Measurements from ENCODE around the gene SMPDL3A. TPM values are rescaled to one million over a fixed set of nuclear protein-coding genes. Genes with fewer than 3 reads are reported as not detected.

Gene SMPDL3A
- total and polyA plus RNA-seq, 5 experiments from 2014 or later: 0.21 TPM; not detected in 4

DNA sequence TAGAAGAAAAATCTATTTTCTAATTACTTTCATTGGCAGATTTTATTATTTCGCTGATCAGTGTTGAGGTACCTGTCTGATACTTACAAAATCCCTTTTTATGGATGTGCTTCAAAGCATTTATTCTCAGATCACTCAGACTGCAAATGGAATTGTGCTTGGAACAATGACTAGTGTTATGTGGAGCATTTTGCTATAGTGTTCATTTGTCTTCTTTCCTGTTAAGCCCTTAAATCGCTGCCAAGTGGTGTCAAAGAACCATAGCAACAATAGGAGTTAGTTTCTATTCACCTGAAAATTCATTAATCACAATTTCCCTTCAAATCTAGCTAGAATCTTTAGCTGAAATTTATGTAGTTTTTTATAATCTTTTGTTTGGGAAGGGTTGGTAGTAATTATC lies 29.8 kb downstream of the SMPDL3A start:
- POLR2A ChIA-PET: no interaction called here
- H3K27ac Mint-ChIP-seq: no peak overlapping the region
- H3K4me3 Mint-ChIP-seq: no peak overlapping the region
- H3K27me3 Mint-ChIP-seq: peaks cover 0 to 14% (median 5%) of the 10 kb centered on the region in 5 donors
- H3K4me1 Mint-ChIP-seq: no peaks in the 10 kb centered on the region
- H3K36me3 Mint-ChIP-seq: no peaks in the 10 kb centered on the region
- no peaks in the 10 kb centered on the region for H3K9me3 Mint-ChIP-seq
- DNase-seq (no peak), ATAC-seq (no peak)

DNA sequence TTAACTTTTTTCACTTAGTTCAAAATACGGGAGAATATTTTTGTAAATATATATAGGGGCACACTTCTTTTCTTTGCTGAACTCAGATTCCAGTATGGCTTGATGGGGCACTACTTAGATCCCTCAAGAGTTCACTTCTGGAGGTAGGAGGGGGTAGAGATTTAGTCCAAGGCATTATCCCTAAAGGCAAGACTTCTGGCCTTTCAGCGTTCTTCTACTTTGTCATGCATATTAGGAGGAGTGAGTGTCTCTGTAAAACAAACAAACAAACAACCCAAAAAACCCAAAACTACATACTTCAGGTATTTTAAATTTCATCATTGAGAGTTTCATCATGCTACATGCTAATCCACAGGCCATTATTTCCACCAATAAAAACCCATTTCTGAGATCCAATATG lies 32.0 kb downstream of the SMPDL3A start:
- DNase-seq (no peak), ATAC-seq (no peak)
- Mint-ChIP-seq H3K27me3 (peaks cover 2 to 14% (median 5%) of the 10 kb centered on the region in 5 donors), H3K9me3 (no peaks in the 10 kb centered on the region), H3K4me1 (no peaks in the 10 kb centered on the region), H3K36me3 (no peaks in the 10 kb centered on the region), H3K27ac (no peak overlapping the region), H3K4me3 (no peak overlapping the region)
- POLR2A ChIA-PET: no interaction called here

DNA sequence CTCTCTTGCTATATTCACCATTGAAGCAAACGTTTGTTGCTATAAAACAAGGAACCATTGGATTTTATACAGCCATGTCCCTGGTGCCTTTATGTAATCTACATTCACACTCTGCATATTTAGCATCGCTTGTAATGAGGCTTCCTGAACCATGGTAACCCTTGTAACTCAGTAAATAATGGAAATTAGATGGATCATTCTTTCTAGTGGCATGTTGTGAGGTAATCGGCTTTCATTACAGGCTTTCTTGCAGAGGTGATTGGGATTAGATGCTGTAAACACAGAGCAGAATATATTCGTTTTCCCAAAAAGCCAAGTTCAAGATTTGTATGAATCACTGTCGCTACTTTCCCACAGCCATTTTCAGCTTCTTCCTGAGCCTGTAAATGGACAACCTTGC lies 36.1 kb downstream of the SMPDL3A start:
- Mint-ChIP-seq H3K27me3 (peaks cover 2 to 9% (median 4%) of the 10 kb centered on the region in 5 donors), H3K9me3 (no peaks in the 10 kb centered on the region), H3K27ac (no peak overlapping the region), H3K4me1 (no peaks in the 10 kb centered on the region), H3K36me3 (no peaks in the 10 kb centered on the region), H3K4me3 (no peak overlapping the region)
- POLR2A ChIA-PET: no interaction called here
- ATAC-seq: no peak
- no peak for DNase-seq

DNA sequence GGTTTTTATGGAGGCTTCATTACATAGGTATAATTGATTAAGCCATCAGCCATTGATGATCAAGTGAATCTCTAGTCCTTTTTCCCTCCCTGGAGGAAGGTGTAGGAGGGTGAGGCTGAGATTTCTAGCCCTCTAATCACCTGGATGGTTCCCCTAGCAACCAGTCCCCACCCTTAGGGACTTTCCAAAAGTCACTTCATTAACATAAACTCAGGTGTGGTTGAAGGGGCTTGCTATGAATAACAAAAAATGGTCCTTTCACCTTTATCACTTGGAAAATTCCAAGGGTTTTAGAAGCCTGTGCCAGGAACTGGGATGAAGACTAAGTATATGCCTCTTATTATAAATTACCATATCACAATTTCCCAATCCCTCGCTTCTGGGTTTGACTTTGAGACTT lies 40.4 kb downstream of the SMPDL3A start:
- Mint-ChIP-seq H3K9me3 (no peaks in the 10 kb centered on the region), H3K27me3 (peaks cover 0 to 15% (median 4%) of the 10 kb centered on the region in 5 donors), H3K27ac (no peak overlapping the region), H3K4me3 (no peak overlapping the region), H3K4me1 (no peaks in the 10 kb centered on the region), H3K36me3 (no peaks in the 10 kb centered on the region)
- POLR2A ChIA-PET: no interaction called here
- DNase-seq (no peak), ATAC-seq (no peak)

DNA sequence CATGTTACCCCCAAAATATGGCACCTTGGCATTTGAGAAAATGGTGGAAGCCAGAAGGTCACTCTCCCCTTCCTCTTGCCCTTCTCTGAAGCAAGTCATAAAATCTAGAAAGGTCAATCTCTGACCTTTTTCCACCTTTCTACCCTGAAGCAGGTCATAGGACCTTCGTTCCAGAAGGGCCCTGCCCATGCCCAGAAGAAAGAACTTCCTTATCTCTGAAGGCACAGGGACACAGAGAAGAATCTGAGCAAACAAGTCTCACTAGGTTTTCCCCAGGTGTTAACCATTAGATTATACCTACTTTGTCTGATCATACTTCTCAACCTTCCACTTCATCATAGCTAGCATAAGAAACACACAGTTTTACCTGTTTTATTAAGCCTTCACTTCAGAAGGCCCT lies 42.5 kb downstream of the SMPDL3A start:
- POLR2A ChIA-PET: no interaction called here
- Mint-ChIP-seq H3K4me3 (no peak overlapping the region), H3K36me3 (no peaks in the 10 kb centered on the region), H3K4me1 (no peaks in the 10 kb centered on the region), H3K27me3 (peaks cover 2 to 21% (median 7%) of the 10 kb centered on the region in 5 donors), H3K27ac (no peak overlapping the region), H3K9me3 (no peaks in the 10 kb centered on the region)
- no peak for DNase-seq
- no peak for ATAC-seq

DNA sequence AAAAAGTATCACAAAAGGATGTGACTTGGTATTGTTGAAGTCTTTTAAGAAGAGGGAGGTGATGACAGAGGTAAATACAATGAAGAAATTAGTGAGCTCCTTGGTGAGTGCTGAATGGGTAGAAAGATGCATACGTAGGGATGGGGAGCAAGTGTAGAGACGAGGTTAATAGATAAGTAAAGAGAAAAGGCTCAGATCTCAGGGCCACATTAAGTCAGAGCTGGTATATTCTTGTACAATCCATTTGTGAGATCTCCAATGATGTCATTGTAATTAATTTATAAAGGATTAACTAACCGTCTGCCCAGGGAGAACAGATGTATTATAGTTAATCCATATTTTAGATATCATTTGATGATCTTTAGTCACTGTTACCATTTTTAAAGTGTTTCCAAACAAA lies 43.4 kb downstream of the SMPDL3A start:
- Mint-ChIP-seq H3K27me3 (peaks cover 3 to 23% (median 7%) of the 10 kb centered on the region in 5 donors), H3K4me3 (no peak overlapping the region), H3K36me3 (no peaks in the 10 kb centered on the region), H3K27ac (no peak overlapping the region), H3K9me3 (no peaks in the 10 kb centered on the region), H3K4me1 (no peaks in the 10 kb centered on the region)
- no peak for DNase-seq
- POLR2A ChIA-PET: no interaction called here
- no peak for ATAC-seq

DNA sequence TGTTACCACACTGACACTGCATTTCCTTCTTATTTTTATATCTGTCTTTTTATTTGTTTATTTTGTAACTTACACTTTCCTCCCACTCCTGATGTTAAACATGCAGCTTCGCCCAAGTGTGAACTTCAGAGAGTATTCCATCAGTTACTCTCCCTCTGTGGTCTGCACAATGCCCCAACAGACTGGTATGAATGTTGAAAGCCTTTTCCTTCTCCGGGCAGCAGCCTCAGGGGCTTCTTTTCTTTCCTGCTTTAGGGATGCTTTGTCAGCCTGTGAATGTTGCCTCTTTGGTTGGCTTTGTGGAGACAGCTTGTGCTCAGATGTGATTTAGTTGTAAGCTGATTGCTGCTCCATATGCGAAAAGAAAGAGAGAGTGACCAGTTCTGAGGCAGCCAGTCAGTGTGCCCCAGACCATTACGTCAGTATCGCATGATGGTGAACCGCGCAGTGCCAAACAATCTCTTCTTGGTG lies 44.0 kb downstream of the SMPDL3A start:
- peaks cover 3 to 23% (median 7%) of the 10 kb centered on the region in 5 donors for H3K27me3 Mint-ChIP-seq
- ATAC-seq (no peak), DNase-seq (no peak)
- no peak overlapping the region for H3K27ac Mint-ChIP-seq
- H3K4me3 Mint-ChIP-seq: no peak overlapping the region
- H3K36me3 Mint-ChIP-seq: no peaks in the 10 kb centered on the region
- POLR2A ChIA-PET: no interaction called here
- no peaks in the 10 kb centered on the region for H3K4me1 Mint-ChIP-seq
- no peaks in the 10 kb centered on the region for H3K9me3 Mint-ChIP-seq

DNA sequence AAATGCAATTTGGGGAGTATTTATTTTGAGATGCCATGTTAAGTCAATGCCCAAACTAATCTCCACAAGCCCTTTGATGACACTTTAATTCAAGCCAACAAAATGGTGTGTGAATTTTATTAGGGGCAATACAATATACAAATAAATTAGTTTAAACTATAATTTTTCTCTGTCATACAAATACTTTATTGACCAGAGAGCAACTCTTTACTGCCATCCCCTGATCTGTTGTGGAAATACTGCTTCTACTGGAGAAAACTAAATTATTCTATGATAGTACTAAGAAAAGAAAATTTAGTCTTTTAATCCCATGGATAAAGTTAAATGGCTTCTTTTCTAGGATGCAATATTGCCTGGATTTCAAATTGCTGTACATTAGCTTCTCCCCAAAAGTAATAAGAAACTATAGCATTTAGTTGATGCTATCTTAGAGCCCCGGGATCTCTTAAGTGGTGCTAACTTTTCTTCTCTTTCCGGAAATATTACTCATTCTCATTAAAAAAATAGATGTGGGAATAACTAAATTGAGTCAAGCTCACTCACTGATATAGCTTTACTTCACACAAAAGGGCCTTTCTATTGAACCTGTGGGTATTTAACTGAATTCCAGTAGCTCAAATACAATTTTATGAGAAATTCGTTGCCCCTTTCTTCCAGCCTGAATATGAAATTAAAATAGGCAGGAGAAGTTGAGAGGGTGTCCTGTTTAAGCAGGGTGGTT lies 49.2 kb downstream of the SMPDL3A start:
- Mint-ChIP-seq H3K9me3 (no peaks in the 10 kb centered on the region), H3K27ac (no peak overlapping the region), H3K27me3 (peaks cover 9 to 35% (median 16%) of the 10 kb centered on the region in 5 donors), H3K4me1 (no peaks in the 10 kb centered on the region), H3K36me3 (no peaks in the 10 kb centered on the region), H3K4me3 (no peak overlapping the region)
- DNase-seq: no peak
- POLR2A ChIA-PET: no interaction called here
- no peak for ATAC-seq

DNA sequence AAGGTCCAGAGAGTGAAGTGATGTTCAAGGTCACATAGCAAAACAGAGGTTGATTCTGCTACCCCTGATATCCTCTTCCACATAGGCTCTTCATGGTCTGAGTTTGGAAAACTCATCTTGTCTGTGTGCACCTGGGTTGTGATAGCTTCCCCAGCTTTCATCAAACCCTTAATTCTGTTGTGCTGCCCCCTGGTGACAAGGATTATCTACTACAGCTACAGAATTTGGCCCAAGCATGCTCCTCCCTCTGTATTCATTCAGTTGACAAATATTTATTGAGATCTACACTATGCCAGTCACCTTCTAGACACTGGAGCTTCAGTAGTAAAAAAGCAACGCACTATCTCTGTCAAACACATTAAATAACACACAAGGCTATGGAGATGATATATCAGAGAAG lies 50.4 kb downstream of the SMPDL3A start:
- ATAC-seq (peak; percentile 43 to 52), DNase-seq (peak; percentile 7 to 70 (median 40))
- no peaks in the 10 kb centered on the region for H3K4me1 Mint-ChIP-seq
- H3K27me3 Mint-ChIP-seq: peaks cover 9 to 32% (median 14%) of the 10 kb centered on the region in 5 donors
- H3K27ac Mint-ChIP-seq: no peak overlapping the region
- no peaks in the 10 kb centered on the region for H3K36me3 Mint-ChIP-seq
- H3K9me3 Mint-ChIP-seq: no peaks in the 10 kb centered on the region
- POLR2A ChIA-PET: no interaction called here
- H3K4me3 Mint-ChIP-seq: no peak overlapping the region

DNA sequence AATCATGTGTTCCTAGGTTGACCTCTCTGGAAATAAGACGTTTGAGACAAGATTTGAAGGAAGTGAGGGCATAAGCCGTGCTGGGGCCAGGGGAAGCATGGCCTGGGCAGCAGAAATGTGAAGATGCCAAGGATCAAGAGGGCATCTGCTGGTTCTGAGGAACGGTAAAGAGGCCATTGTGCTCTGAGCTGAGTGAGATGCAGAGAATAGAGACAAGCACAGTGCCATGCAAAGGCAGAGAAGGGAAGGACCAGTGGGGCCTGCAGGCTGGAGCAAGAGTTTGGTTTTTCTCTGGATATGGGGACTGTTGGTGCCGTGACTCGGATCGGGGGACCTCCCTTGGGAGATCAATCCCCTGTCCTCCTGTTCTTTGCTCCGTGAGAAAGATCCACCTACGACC lies 50.8 kb downstream of the SMPDL3A start:
- Mint-ChIP-seq H3K4me1 (no peaks in the 10 kb centered on the region), H3K9me3 (no peaks in the 10 kb centered on the region), H3K4me3 (no peak overlapping the region), H3K27me3 (peaks cover 9 to 32% (median 14%) of the 10 kb centered on the region in 5 donors), H3K36me3 (no peaks in the 10 kb centered on the region), H3K27ac (no peak overlapping the region)
- ATAC-seq: no peak
- POLR2A ChIA-PET: no interaction called here
- no peak for DNase-seq

DNA sequence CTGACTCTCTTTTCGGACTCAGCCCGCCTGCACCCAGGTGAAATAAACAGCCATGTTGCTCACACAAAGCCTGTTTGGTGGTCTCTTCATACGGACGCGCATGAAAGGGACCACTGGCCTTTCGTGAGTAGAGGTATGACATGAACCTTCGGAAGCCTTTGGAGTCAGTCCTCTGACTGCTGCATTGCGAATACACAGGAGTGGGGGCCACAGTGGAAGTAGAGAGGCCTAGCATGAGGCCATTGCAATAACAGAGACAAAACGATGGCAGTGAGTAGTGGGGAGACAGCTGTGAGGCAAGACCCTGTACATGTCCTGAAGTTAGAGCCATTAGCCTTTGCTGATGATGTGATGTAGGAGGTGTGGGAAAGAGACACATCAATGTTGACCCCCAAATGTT lies 56.4 kb downstream of the SMPDL3A start:
- Mint-ChIP-seq H3K36me3 (no peaks in the 10 kb centered on the region), H3K4me3 (no peak overlapping the region), H3K27ac (no peak overlapping the region), H3K9me3 (peaks cover 0 to 2% (median 0%) of the 10 kb centered on the region in 9 donors), H3K4me1 (no peaks in the 10 kb centered on the region), H3K27me3 (peaks cover 0 to 9% (median 5%) of the 10 kb centered on the region in 5 donors)
- POLR2A ChIA-PET: no interaction called here
- no peak for DNase-seq
- ATAC-seq: no peak

DNA sequence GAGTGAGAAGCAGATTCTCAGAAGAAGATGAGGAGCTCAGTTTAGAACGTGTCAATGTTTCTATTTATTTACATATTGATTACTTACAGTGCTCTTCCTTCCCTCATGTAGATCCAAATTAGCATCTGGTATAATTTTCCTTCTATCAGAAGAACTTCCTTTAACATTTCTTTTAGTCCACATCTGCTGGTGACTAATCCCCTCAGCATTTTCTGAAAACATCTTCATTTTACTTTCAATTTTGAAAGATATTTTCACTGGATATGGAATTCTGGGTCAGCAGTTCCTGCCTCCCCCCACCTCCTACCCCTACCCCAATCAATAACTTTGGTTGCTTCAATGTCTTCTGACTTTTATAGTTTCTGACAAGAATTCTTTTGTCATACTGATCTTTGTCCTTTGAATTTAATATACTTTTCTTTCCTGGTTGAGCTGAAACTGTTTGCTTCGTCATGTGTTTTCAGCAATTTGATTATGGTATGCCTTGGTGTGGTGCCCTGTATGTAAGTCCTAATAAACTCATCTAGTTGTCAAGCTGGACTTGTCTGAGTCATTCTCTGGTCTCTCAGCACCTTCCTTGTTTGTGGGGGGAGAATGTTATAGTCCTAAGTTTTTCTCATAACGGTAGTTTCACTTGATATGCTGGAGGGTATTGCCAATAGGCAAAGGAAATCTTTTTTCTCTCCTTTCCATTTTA lies 57.0 kb downstream of the SMPDL3A start:
- Mint-ChIP-seq H3K36me3 (no peaks in the 10 kb centered on the region), H3K4me1 (no peaks in the 10 kb centered on the region), H3K27ac (no peak overlapping the region), H3K27me3 (peaks cover 0 to 3% (median 1%) of the 10 kb centered on the region in 5 donors), H3K9me3 (peaks cover 0 to 6% (median 0%) of the 10 kb centered on the region in 9 donors), H3K4me3 (no peak overlapping the region)
- no peak for DNase-seq
- no peak for ATAC-seq
- POLR2A ChIA-PET: no interaction called here

DNA sequence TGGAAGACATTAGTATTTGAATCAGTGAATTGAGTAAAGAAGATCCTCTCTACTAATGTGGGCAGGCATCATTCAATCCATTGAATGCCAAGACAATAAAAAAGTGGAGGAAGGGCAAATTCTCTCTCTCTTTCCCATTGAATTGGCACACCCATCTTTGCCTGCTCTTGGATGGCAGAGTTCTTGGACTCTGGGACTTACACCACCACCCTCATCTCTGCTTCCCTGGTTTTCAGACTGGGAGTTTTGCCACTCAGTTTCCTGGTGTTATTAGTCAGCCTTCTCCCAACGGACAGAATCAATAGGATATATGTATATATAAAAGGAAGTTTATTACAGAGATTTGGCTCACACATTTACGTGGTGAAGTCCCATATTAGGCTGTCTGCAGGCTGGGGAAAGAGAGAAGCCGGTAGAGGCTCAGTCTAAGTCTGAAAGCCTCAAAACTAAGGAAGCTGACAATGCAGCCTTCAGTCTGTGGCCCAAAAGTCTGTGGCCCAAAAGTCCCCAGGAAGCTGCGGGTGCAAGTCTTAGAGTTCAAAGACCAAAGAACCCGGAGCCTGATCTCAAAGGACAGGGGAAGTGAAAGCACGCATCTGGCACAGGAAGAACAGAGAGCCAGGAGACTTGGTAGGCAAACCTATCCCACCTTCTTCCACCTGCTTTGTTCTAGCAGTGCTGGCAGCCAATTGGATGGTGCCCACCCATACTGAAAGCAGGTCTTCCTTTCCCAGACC lies 64.4 kb downstream of the SMPDL3A start:
- DNase-seq (no peak), ATAC-seq (no peak)
- POLR2A ChIA-PET: no interaction called here
- Mint-ChIP-seq H3K27ac (no peak overlapping the region), H3K36me3 (no peaks in the 10 kb centered on the region), H3K4me3 (no peak overlapping the region), H3K4me1 (no peaks in the 10 kb centered on the region), H3K9me3 (peaks cover 0 to 6% (median 0%) of the 10 kb centered on the region in 9 donors), H3K27me3 (peaks cover 0 to 10% (median 4%) of the 10 kb centered on the region in 5 donors)

Data from naive thymus-derived CD8-positive, alpha-beta T cell (primary cell).